Measurements from ENCODE around the gene PRKCE.

PRKCE gene

DNA sequence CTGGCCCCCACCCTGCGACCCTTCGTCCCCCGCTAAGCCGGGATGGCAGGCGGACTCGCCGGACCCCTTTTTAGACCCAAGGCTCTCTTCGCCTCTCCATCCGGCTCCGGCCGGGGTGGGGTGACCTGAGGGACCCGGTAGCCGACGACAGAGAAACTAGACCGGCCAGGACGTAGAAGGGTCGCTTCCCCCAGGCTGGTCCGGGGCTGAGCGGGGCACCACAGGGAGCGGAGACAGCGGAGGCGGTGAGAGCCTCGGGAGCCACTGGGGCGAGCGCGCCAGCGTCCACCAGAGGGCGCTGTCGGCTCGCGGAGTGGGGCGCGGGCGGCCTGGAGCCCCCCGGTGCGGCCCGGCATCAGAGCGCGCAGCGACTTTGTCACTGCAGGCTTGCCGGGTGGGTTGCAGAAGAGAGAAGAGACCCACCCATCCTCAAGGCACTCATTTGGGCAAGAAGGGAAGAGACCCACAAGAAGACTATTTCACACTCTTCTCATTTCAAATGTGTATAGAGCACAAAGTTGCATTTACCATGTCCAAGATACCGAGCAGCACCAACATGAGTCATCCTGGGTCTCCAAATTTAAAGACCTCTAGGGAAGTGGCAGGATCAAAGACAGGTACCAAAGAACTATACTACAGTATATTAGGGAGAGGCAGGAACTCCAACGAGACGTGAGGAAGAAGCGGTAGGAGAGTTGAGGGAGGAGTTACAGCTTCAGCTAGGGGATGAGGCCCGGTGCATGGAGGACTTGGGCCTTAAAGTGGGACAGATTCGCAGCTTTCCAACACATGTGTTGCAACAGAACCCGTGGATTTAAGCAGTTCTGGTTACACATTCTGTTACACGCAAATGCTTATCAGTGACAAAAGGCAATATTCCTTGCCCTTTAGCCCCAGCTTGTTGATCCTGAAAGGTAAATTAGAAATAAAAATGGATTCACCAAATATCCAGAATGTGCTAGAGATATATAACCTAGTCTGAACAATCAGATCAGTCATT is 7.6 kb upstream of the PRKCE start:
- Mint-ChIP-seq H3K36me3 (ENCODE audit: low read depth) (no peaks in the 10 kb centered on the region), H3K27me3 (peaks cover 53% of the 10 kb centered on the region), H3K4me3 (peak overlapping the region; percentile 78), H3K4me1 (ENCODE audit: low read depth) (peaks cover 13% of the 10 kb centered on the region), H3K27ac (peak overlapping the region; percentile 79), H3K9me3 (no peaks in the 10 kb centered on the region)
- intact Hi-C loops (cut with micrococcal nuclease) = loop anchor here (1.0 kb wide), 2 partner anchors 134 to 292 kb away; no protein-coding TSS in a partner anchor

GRCh38 chr2:45646289-45646688 is 5.2 kb upstream of the PRKCE start:
- Mint-ChIP-seq H3K9me3 (no peaks in the 10 kb centered on the region), H3K27me3 (peaks cover 32% of the 10 kb centered on the region), H3K36me3 (ENCODE audit: low read depth) (peaks cover 7% of the 10 kb centered on the region), H3K4me1 (ENCODE audit: low read depth) (peaks cover 20% of the 10 kb centered on the region), H3K27ac (no peak overlapping the region), H3K4me3 (no peak overlapping the region)
- intact Hi-C loops (cut with micrococcal nuclease) = no loop called here

DNA sequence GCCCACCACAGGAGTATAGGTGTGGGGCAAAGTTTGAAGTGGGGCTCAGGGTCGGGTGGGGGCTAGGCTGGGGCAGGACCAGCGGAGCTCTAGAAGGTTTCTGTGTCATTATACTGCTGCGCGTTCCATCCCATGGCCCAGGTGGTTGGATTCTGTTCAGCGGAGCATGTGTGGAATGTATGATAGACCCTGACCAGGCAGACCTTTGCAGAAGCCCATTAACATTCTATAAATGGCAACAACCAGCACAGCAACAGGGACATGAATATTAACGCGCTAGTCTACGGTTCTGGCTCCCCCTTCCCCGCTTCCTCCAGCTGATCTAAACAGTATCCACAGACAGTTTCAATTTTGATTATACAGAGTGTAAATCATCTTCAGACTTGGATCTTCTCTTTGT is 4.1 kb upstream of the PRKCE start:
- Mint-ChIP-seq H3K27ac (no peak overlapping the region), H3K4me1 (ENCODE audit: low read depth) (peaks cover 27% of the 10 kb centered on the region), H3K9me3 (no peaks in the 10 kb centered on the region), H3K36me3 (ENCODE audit: low read depth) (peaks cover 7% of the 10 kb centered on the region), H3K4me3 (no peak overlapping the region), H3K27me3 (peaks cover 32% of the 10 kb centered on the region)
- intact Hi-C loops (cut with micrococcal nuclease) = no loop called here

- intact Hi-C loops (cut with micrococcal nuclease) = no loop called here
- no peak overlapping the region for H3K4me3 Mint-ChIP-seq
These were observed 3.4 kb upstream of the PRKCE start for GRCh38 chr2:45647986-45648520.

DNA sequence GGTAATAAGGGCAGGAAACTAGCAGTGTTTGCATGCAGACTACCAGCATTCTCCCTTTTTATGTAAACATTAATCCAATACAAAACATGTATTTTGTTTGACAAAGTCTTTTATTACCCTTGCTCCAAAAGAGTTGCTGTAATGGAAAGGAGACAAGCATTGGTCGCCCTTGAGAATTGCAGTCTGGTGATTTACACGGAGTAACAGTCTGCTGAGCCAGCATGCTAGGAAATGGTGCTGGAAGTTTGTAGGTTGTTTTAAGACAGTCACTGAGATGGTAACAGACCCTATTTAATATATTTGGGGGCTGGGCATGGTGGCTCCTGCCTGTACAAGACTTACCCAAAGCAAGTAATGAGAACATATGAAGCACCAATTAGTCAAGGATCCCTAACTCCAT is 2.8 kb upstream of the PRKCE start:
- no peak overlapping the region for H3K4me3 Mint-ChIP-seq
- H3K4me1 Mint-ChIP-seq (ENCODE audit: low read depth) = peaks cover 32% of the 10 kb centered on the region
- no peak overlapping the region for H3K27ac Mint-ChIP-seq
- intact Hi-C loops (cut with micrococcal nuclease) = no loop called here
- peaks cover 7% of the 10 kb centered on the region for H3K36me3 Mint-ChIP-seq (ENCODE audit: low read depth)
- H3K9me3 Mint-ChIP-seq = no peaks in the 10 kb centered on the region
- peaks cover 24% of the 10 kb centered on the region for H3K27me3 Mint-ChIP-seq

More at GRCh38 chr2:45647986-45648520, 3.4 kb upstream of the PRKCE start:
- Mint-ChIP-seq H3K4me1 (ENCODE audit: low read depth) (peaks cover 32% of the 10 kb centered on the region), H3K36me3 (ENCODE audit: low read depth) (peaks cover 7% of the 10 kb centered on the region), H3K9me3 (no peaks in the 10 kb centered on the region), H3K27me3 (peaks cover 27% of the 10 kb centered on the region), H3K27ac (no peak overlapping the region)

- Mint-ChIP-seq H3K27ac (peak overlapping the region; percentile 89), H3K9me3 (no peaks in the 10 kb centered on the region), H3K27me3 (peaks cover 20% of the 10 kb centered on the region), H3K4me1 (ENCODE audit: low read depth) (peaks cover 32% of the 10 kb centered on the region), H3K4me3 (peak overlapping the region; percentile 90), H3K36me3 (ENCODE audit: low read depth) (peaks cover 7% of the 10 kb centered on the region)
- intact Hi-C loops (cut with micrococcal nuclease) = no loop called here
These were observed 2.0 kb upstream of the PRKCE start for GRCh38 chr2:45649462-45649857.

GRCh38 chr2:45649858-45650811 is 1.3 kb upstream of the PRKCE start:
- H3K36me3 Mint-ChIP-seq (ENCODE audit: low read depth) = peaks cover 7% of the 10 kb centered on the region
- peaks cover 20% of the 10 kb centered on the region for H3K27me3 Mint-ChIP-seq
- H3K4me1 Mint-ChIP-seq (ENCODE audit: low read depth) = peaks cover 32% of the 10 kb centered on the region
- H3K27ac Mint-ChIP-seq = peak overlapping the region; percentile 89
- no peaks in the 10 kb centered on the region for H3K9me3 Mint-ChIP-seq
- intact Hi-C loops (cut with micrococcal nuclease) = no loop called here
- peak overlapping the region; percentile 90 for H3K4me3 Mint-ChIP-seq

- Mint-ChIP-seq H3K27me3 (peaks cover 20% of the 10 kb centered on the region), H3K27ac (peak overlapping the region; percentile 89), H3K9me3 (no peaks in the 10 kb centered on the region), H3K4me3 (peak overlapping the region; percentile 90), H3K4me1 (ENCODE audit: low read depth) (peaks cover 32% of the 10 kb centered on the region), H3K36me3 (ENCODE audit: low read depth) (peaks cover 7% of the 10 kb centered on the region)
- intact Hi-C loops (cut with micrococcal nuclease) = no loop called here
These were observed 542 bp upstream of the PRKCE start for GRCh38 chr2:45650851-45651414.

DNA sequence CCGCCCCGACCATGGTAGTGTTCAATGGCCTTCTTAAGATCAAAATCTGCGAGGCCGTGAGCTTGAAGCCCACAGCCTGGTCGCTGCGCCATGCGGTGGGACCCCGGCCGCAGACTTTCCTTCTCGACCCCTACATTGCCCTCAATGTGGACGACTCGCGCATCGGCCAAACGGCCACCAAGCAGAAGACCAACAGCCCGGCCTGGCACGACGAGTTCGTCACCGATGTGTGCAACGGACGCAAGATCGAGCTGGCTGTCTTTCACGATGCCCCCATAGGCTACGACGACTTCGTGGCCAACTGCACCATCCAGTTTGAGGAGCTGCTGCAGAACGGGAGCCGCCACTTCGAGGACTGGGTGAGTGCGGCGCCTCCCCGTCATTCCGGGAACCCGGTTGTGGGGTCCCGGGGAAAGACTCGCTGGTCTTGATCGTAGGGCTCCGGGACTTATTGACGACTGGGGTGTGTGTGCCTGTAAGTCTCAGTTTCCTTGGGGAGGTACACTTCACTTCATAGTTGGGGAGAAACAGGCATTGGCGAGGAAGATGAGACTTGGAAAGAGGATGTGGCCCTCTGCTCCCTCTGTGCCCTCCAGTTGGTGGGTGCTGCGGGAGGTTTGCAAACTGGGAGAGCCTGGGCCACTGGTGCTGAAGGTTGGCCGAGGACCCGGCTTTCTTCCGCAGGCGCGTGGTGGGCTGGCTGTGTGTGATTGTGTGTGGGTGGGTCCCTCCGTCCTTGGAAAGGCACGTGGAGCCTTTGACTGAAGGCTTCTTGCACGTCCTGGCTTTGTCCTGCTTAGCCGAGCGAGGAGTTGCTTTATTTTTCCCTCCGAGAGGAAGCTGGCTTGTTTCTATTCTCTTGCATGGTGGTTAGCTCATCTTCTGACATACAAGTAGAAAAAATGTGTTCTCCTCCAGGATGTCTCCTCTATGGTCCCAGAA is 886 bp downstream of the PRKCE start:
- Mint-ChIP-seq H3K4me1 (ENCODE audit: low read depth) (peaks cover 32% of the 10 kb centered on the region), H3K27me3 (peaks cover 20% of the 10 kb centered on the region), H3K9me3 (no peaks in the 10 kb centered on the region), H3K4me3 (peak overlapping the region; percentile 90), H3K27ac (peak overlapping the region; percentile 89), H3K36me3 (ENCODE audit: low read depth) (peaks cover 7% of the 10 kb centered on the region)
- intact Hi-C loops (cut with micrococcal nuclease) = no loop called here

GRCh38 chr2:45653122-45653913 is 1.8 kb downstream of the PRKCE start:
- H3K9me3 Mint-ChIP-seq = no peaks in the 10 kb centered on the region
- peaks cover 7% of the 10 kb centered on the region for H3K36me3 Mint-ChIP-seq (ENCODE audit: low read depth)
- H3K4me3 Mint-ChIP-seq = no peak overlapping the region
- intact Hi-C loops (cut with micrococcal nuclease) = no loop called here
- H3K27ac Mint-ChIP-seq = no peak overlapping the region
- H3K4me1 Mint-ChIP-seq (ENCODE audit: low read depth) = peaks cover 32% of the 10 kb centered on the region
- peaks cover 17% of the 10 kb centered on the region for H3K27me3 Mint-ChIP-seq

DNA sequence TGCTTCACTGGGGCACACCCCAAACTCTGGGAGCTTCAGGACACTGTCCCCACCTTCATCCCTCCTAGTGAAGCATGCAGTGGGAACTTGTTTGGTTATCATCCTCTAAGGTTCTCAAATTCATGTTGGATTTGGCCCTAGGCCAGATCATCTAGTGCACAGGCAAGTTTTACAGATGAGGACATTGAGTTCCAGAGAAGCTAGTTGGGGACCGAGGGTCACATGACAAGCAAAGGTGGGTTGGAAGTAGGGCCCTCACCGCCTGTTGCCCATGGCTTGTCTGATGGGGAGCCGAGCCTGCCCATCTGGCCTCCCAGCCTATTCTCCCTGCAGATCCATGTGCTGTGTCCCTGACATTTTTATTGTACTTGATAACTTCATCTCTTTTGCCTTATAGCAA is 2.8 kb downstream of the PRKCE start:
- Mint-ChIP-seq H3K4me1 (ENCODE audit: low read depth) (peaks cover 31% of the 10 kb centered on the region), H3K27me3 (peaks cover 17% of the 10 kb centered on the region), H3K9me3 (no peaks in the 10 kb centered on the region), H3K27ac (no peak overlapping the region), H3K36me3 (ENCODE audit: low read depth) (peaks cover 7% of the 10 kb centered on the region), H3K4me3 (no peak overlapping the region)
- intact Hi-C loops (cut with micrococcal nuclease) = no loop called here

DNA sequence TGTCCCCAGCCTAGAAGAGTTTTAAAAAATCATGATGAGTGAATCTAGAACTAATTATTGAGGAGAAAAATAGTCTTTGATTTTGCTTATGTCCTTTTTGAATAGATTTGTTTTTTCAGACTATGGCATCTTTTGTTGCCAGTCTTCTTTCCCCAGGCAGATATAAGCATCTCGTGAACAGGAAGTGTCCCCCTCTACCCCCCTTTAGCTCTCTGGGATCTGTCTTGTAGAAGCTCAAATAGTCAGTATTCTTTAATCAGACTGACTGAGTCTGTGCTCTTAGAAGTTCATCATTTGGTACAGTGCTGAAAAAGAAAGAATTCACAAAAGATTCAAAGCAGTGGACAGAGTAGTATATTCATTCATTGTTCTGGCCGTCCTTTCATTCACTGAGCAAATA is 10.4 kb downstream of the PRKCE start:
- Mint-ChIP-seq H3K36me3 (ENCODE audit: low read depth) (no peaks in the 10 kb centered on the region), H3K9me3 (no peaks in the 10 kb centered on the region), H3K27me3 (no peaks in the 10 kb centered on the region), H3K27ac (no peak overlapping the region), H3K4me3 (no peak overlapping the region), H3K4me1 (ENCODE audit: low read depth) (no peaks in the 10 kb centered on the region)
- intact Hi-C loops (cut with micrococcal nuclease) = no loop called here
